WTC11 (cell line): ENCODE data around the gene DPCD. TPM values are rescaled to one million over a fixed set of nuclear protein-coding genes. Genes with fewer than 3 reads are reported as not detected.

Source experiments
- ATAC-seq: fragments of 200-7000 bp; cut with Tn5 transposase; 2 replicates; pipeline ENCODE4 v1.10.0; 2021; ENCODE audit warnings: mild to moderate bottlenecking, moderate library complexity
- CTCF ChIA-PET: fragments of 300-600 bp; sonication (Branson Sonifier 250); formaldehyde crosslinking; loops from one replicate; lab custom pipeline; 2021; ENCODE audit warnings: antibody characterized with exemption; lab: Charles Lee
- POLR2A ChIA-PET: fragments of 350-600 bp; sonication (Branson Sonifier 250); formaldehyde crosslinking; loops from one replicate; lab custom pipeline; 2021; ENCODE audit warnings: antibody characterized with exemption; lab: Charles Lee
- DNase-seq: peaks from one replicate; pipeline ENCODE4 v3.0.0; 2021; ENCODE audit warnings: low spot score
- H3K27ac Mint-ChIP-seq: 2 replicates; pipeline ENCODE4 v1.8.0; 2021; ENCODE audit warnings: mixed read lengths
- H3K27me3 Mint-ChIP-seq: 2 replicates; pipeline ENCODE4 v1.8.0; 2021; ENCODE audit warnings: low read depth, mild to moderate bottlenecking, moderate library complexity, mixed read lengths
- H3K36me3 Mint-ChIP-seq: 2 replicates; pipeline ENCODE4 v1.8.0; 2021; ENCODE audit warnings: mixed read lengths
- H3K4me1 Mint-ChIP-seq: 2 replicates; pipeline ENCODE4 v1.8.0; 2022; ENCODE audit warnings: mixed read lengths
- H3K4me3 Mint-ChIP-seq: 2 replicates; pipeline ENCODE4 v1.8.0; 2021; ENCODE audit warnings: mild to moderate bottlenecking, moderate library complexity, mixed read lengths
- H3K9me3 Mint-ChIP-seq: 2 replicates; pipeline ENCODE4 v1.8.0; 2021; ENCODE audit warnings: mixed read lengths
- ATF6 ChIP-seq: sonication (generic); formaldehyde crosslinking; IDR thresholded peaks from 2 replicates; pipeline ENCODE4 v1.8.1; 2023; ENCODE audit warnings: mild to moderate bottlenecking, missing genetic modification reagents
- CREM ChIP-seq: sonication (generic); formaldehyde crosslinking; IDR thresholded peaks from 2 replicates; pipeline ENCODE4 v1.8.1; 2022; ENCODE audit warnings: mild to moderate bottlenecking, missing genetic modification reagents, moderate library complexity
- E2F5 ChIP-seq: sonication (generic); formaldehyde crosslinking; IDR thresholded peaks from 2 replicates; pipeline ENCODE4 v1.8.1; 2022; ENCODE audit warnings: mild to moderate bottlenecking, moderate library complexity, missing genetic modification reagents
- ERG ChIP-seq: fragments of 250-450 bp; sonication (Bioruptor Pico); IDR thresholded peaks from 2 replicates; pipeline ENCODE4 v1.8.0; 2021; ENCODE audit warnings: mild to moderate bottlenecking
- FOXJ3 ChIP-seq: sonication (generic); formaldehyde crosslinking; IDR thresholded peaks from 2 replicates; pipeline ENCODE4 v1.9.0; 2021; ENCODE audit warnings: missing genetic modification reagents, mild to moderate bottlenecking, borderline replicate concordance
- FOXP4 ChIP-seq: sonication (generic); formaldehyde crosslinking; IDR thresholded peaks from 2 replicates; pipeline ENCODE4 v1.8.0; 2022; ENCODE audit warnings: mild to moderate bottlenecking, missing genetic modification reagents
- MXD4 ChIP-seq: fragments of 250-450 bp; sonication (Bioruptor Pico); IDR thresholded peaks from 2 replicates; pipeline ENCODE4 v1.8.0; 2021; ENCODE audit warnings: mild to moderate bottlenecking, moderate library complexity, borderline replicate concordance
- NR2C2 ChIP-seq: sonication (generic); formaldehyde crosslinking; IDR thresholded peaks from 2 replicates; pipeline ENCODE4 v1.8.0; 2022; ENCODE audit warnings: mild to moderate bottlenecking, missing genetic modification reagents
- RELA ChIP-seq: sonication (generic); formaldehyde crosslinking; IDR thresholded peaks from 2 replicates; pipeline ENCODE4 v1.8.1; 2022; ENCODE audit warnings: missing genetic modification reagents, mild to moderate bottlenecking, borderline replicate concordance
- ZMAT4 ChIP-seq: fragments of 250-450 bp; sonication (Bioruptor Pico); IDR thresholded peaks from 2 replicates; pipeline ENCODE4 v1.9.0; 2021; ENCODE audit warnings: mild to moderate bottlenecking
- ZNF138 ChIP-seq: sonication (generic); formaldehyde crosslinking; conservative IDR thresholded peaks from 2 replicates; pipeline ENCODE4 v1.8.1; 2022; ENCODE audit warnings: mild to moderate bottlenecking, moderate library complexity, missing genetic modification reagents
- ZNF425 ChIP-seq: fragments of 250-450 bp; sonication (Bioruptor Pico); conservative IDR thresholded peaks from 2 replicates; pipeline ENCODE4 v1.9.0; 2021; ENCODE audit warnings: mild to moderate bottlenecking
- ZSCAN18 ChIP-seq: fragments of 250-450 bp; sonication (Bioruptor Pico); IDR thresholded peaks from 2 replicates; pipeline ENCODE4 v2.1.2; 2022; ENCODE audit warnings: mild to moderate bottlenecking, moderate library complexity
- total RNA-seq: library from RNA; stranded (reverse); gene quantifications from 3 replicates; pipeline ENCODE4 v1.2.3, GENCODE V29; 2021

The DPCD gene
- total RNA-seq, 1 experiment from 2014 or later = 21.8 TPM

GRCh38 chr10:101568054-101568745, 19.9 kb upstream of the DPCD start:
- Mint-ChIP-seq H3K27me3 (peaks cover 79% of the 10 kb centered on the region), H3K36me3 (no peaks in the 10 kb centered on the region), H3K4me1 (peaks cover 26% of the 10 kb centered on the region), H3K9me3 (no peaks in the 10 kb centered on the region), H3K4me3 (peak overlapping the region; percentile 20; the same call in 1 of the 2 replicates), H3K27ac (no peak overlapping the region)
- ATAC-seq (no peak), DNase-seq (no peak)
- ChIA-PET CTCF (interaction anchor here (1.0 to 4.6 kb wide), 8 partner anchors 10 to 354 kb away, joined by 3 to 80 read pairs (median 10); no protein-coding TSS in a partner anchor), POLR2A (no interaction called here)
- no peak for TF ChIP-seq FOXJ3 (CRISPR knock-in tag)
- no peak for TF ChIP-seq NR2C2 (CRISPR knock-in tag)
- no peak for TF ChIP-seq ERG
- TF ChIP-seq RELA (CRISPR knock-in tag) = no peak
- no peak for TF ChIP-seq ATF6 (CRISPR knock-in tag)
- no peak for TF ChIP-seq ZNF138 (CRISPR knock-in tag)

- H3K36me3 Mint-ChIP-seq = no peaks in the 10 kb centered on the region
- DNase-seq (peak; percentile 36), ATAC-seq (no peak)
- ChIA-PET CTCF (interaction anchor here (0.6 to 4.6 kb wide), 52 partner anchors 9 to 519 kb away, joined by 3 to 80 read pairs (median 6); partner anchors contain the start of genes DPCD, NPM3 and POLL), POLR2A (interaction anchor here (0.6 kb wide), 1 partner anchor 53 kb away, joined by 3 read pairs; no protein-coding TSS in a partner anchor)
- H3K9me3 Mint-ChIP-seq = no peaks in the 10 kb centered on the region
- TF ChIP-seq FOXP4 (no peak), ZMAT4 (no peak), CREM (no peak), E2F5 (CRISPR knock-in tag) (no peak), ZNF425 (no peak), ZSCAN18 (CRISPR knock-in tag) (no peak), MXD4 (CRISPR knock-in tag) (no peak)
- H3K4me1 Mint-ChIP-seq = peaks cover 32% of the 10 kb centered on the region
- no peak overlapping the region for H3K27ac Mint-ChIP-seq
- H3K4me3 Mint-ChIP-seq = peak overlapping the region; percentile 79
- H3K27me3 Mint-ChIP-seq = peaks cover 78% of the 10 kb centered on the region
These were observed 18.8 kb upstream of the DPCD start for GRCh38 chr10:101569323-101569621.
